ENCODE measurements around the gene CGGBP1. TPM values are rescaled to one million over a fixed set of nuclear protein-coding genes. Genes with fewer than 3 reads are reported as not detected.

Gene CGGBP1
- total RNA-seq, 1 donor from 2014 or later = 59.5 TPM

DNA sequence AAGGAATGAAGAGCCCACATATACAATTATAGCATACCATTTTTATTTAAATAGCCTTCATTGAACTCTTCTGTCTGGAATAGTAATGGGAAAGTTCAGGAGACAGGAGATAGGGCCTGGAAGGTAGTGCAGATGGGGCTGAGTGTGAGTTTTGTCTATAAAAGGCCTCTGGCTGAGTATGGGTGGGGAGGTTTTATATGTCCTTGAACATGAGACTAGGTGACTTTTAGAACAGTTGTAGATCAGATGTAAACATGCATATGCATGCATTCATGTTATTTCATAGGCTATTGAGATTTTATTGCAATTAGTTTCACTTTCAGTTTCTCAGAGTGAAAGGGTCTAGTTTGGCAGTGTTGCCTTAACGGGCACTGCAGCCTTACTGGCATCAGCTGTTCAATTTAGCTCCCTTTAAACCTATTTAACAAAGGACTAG is 27.1 kb downstream of the CGGBP1 start:
- peak; percentile 81 for FAIRE-seq
- no peaks in the 10 kb centered on the region for H4K20me1 ChIP-seq (ENCODE audit: insufficient read depth, low read length)
- H3K36me3 Mint-ChIP-seq (ENCODE audit: low read depth, unreplicated experiment) = no peaks in the 10 kb centered on the region

GRCh38 chr3:88030210-88030609 is 28.6 kb downstream of the CGGBP1 start:
- Histone ChIP-seq H4K20me1 (ENCODE audit: insufficient read depth, low read length) (no peaks in the 10 kb centered on the region), H3K4me1 (ENCODE audit: insufficient read depth, low read length) (no peaks in the 10 kb centered on the region), H3K4me3 (ENCODE audit: insufficient read depth, low read depth, low read length) (no peak overlapping the region), H3K36me3 (ENCODE audit: insufficient read depth, low read length) (no peaks in the 10 kb centered on the region), H3K79me2 (ENCODE audit: insufficient read depth, low read length) (no peaks in the 10 kb centered on the region), H3K27ac (ENCODE audit: low read depth, low read length) (no peak overlapping the region), H3K9me3 (ENCODE audit: insufficient read depth, low read depth, low read length) (no peaks in the 10 kb centered on the region), H3K4me2 (ENCODE audit: low read length) (no peak overlapping the region), H2AFZ (ENCODE audit: low read depth, low read length) (no peak overlapping the region), H3K27me3 (ENCODE audit: insufficient read depth, low read length) (no peaks in the 10 kb centered on the region), H3K9ac (ENCODE audit: low read length) (no peak overlapping the region)
- no peak for FAIRE-seq
- H3K36me3 Mint-ChIP-seq (ENCODE audit: low read depth, unreplicated experiment) = no peaks in the 10 kb centered on the region
- H3K27me3 Mint-ChIP-seq (ENCODE audit: low read depth, unreplicated experiment) = no peaks in the 10 kb centered on the region
- no peak for DNase-seq (ENCODE audit: low read depth)
- no peak overlapping the region for H3K4me3 Mint-ChIP-seq (ENCODE audit: unreplicated experiment)
- TF ChIP-seq EZH2 (IDR thresholded peaks at IDR 0.05; ENCODE audit: insufficient read depth, low read length) (no peak), CTCF (IDR thresholded peaks at IDR 0.05; ENCODE audit: insufficient read depth, low read depth, low read length) (no peak)
- no peak overlapping the region for H3K27ac Mint-ChIP-seq (ENCODE audit: unreplicated experiment)
- H3K4me1 Mint-ChIP-seq (ENCODE audit: low read depth, unreplicated experiment) = peaks cover 6% of the 10 kb centered on the region
- H3K9me3 Mint-ChIP-seq (ENCODE audit: unreplicated experiment) = peaks cover 3% of the 10 kb centered on the region

More for the DNA sequence above, 27.1 kb downstream of the CGGBP1 start:
- no peaks in the 10 kb centered on the region for H3K27me3 ChIP-seq (ENCODE audit: insufficient read depth, low read length)
- H3K4me1 Mint-ChIP-seq (ENCODE audit: low read depth, unreplicated experiment) = peaks cover 6% of the 10 kb centered on the region
- H3K9me3 ChIP-seq (ENCODE audit: insufficient read depth, low read depth, low read length) = no peaks in the 10 kb centered on the region
- H3K4me2 ChIP-seq (ENCODE audit: low read length) = peak overlapping the region; percentile 88
- H3K27me3 Mint-ChIP-seq (ENCODE audit: low read depth, unreplicated experiment) = no peaks in the 10 kb centered on the region
- H3K27ac ChIP-seq (ENCODE audit: low read depth, low read length) = no peak overlapping the region
- H3K4me1 ChIP-seq (ENCODE audit: insufficient read depth, low read length) = no peaks in the 10 kb centered on the region
- H3K27ac Mint-ChIP-seq (ENCODE audit: unreplicated experiment) = peak overlapping the region; percentile 75
- no peaks in the 10 kb centered on the region for H3K9me3 Mint-ChIP-seq (ENCODE audit: unreplicated experiment)
- peak overlapping the region; percentile 66 for H3K4me3 ChIP-seq (ENCODE audit: insufficient read depth, low read depth, low read length)
- H3K36me3 ChIP-seq (ENCODE audit: insufficient read depth, low read length) = no peaks in the 10 kb centered on the region
- H3K79me2 ChIP-seq (ENCODE audit: insufficient read depth, low read length) = no peaks in the 10 kb centered on the region
- peak overlapping the region; percentile 65 for H3K4me3 Mint-ChIP-seq (ENCODE audit: unreplicated experiment)
- peak overlapping the region; percentile 82 for H2AFZ ChIP-seq (ENCODE audit: low read depth, low read length)
- H3K9ac ChIP-seq (ENCODE audit: low read length) = peak overlapping the region; percentile 70
- no peak for TF ChIP-seq CTCF (IDR thresholded peaks at IDR 0.05; ENCODE audit: insufficient read depth, low read depth, low read length)
- TF ChIP-seq EZH2 (IDR thresholded peaks at IDR 0.05; ENCODE audit: insufficient read depth, low read length) = no peak
- peak; percentile 27 for DNase-seq (ENCODE audit: low read depth)

DNA sequence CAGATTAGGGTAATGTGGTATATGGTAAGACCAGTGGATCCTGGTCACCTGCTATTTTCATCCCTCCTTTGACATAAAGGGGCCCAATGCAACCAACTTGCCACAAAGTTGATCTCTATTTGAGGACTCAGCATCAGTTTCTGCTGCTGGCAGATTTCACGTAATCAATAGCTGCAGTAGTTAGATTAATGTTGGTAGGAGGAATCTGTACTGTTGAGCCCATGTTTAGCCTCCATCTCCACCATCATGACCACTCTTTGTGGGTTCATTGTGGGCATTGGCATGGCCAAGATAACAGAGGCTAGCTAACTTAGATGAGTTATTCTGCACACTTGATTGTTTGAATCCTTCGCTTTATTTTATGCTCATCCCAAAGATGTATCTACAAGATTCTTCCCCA is 29.9 kb downstream of the CGGBP1 start:
- H3K4me3 ChIP-seq (ENCODE audit: insufficient read depth, low read depth, low read length) = no peak overlapping the region
- H3K9me3 ChIP-seq (ENCODE audit: insufficient read depth, low read depth, low read length) = no peaks in the 10 kb centered on the region
- no peak overlapping the region for H3K27ac ChIP-seq (ENCODE audit: low read depth, low read length)
- no peak overlapping the region for H3K4me2 ChIP-seq (ENCODE audit: low read length)
- FAIRE-seq = no peak
- Mint-ChIP-seq H3K4me1 (ENCODE audit: low read depth, unreplicated experiment) (peaks cover 6% of the 10 kb centered on the region), H3K27me3 (ENCODE audit: low read depth, unreplicated experiment) (no peaks in the 10 kb centered on the region), H3K36me3 (ENCODE audit: low read depth, unreplicated experiment) (no peaks in the 10 kb centered on the region), H3K4me3 (ENCODE audit: unreplicated experiment) (no peak overlapping the region), H3K9me3 (ENCODE audit: unreplicated experiment) (peaks cover 3% of the 10 kb centered on the region), H3K27ac (ENCODE audit: unreplicated experiment) (no peak overlapping the region)
- H3K4me1 ChIP-seq (ENCODE audit: insufficient read depth, low read length) = no peaks in the 10 kb centered on the region
- TF ChIP-seq EZH2 (IDR thresholded peaks at IDR 0.05; ENCODE audit: insufficient read depth, low read length) = no peak
- no peak for TF ChIP-seq CTCF (IDR thresholded peaks at IDR 0.05; ENCODE audit: insufficient read depth, low read depth, low read length)
- no peak overlapping the region for H2AFZ ChIP-seq (ENCODE audit: low read depth, low read length)
- H4K20me1 ChIP-seq (ENCODE audit: insufficient read depth, low read length) = no peaks in the 10 kb centered on the region
- H3K27me3 ChIP-seq (ENCODE audit: insufficient read depth, low read length) = no peaks in the 10 kb centered on the region
- H3K36me3 ChIP-seq (ENCODE audit: insufficient read depth, low read length) = no peaks in the 10 kb centered on the region
- no peaks in the 10 kb centered on the region for H3K79me2 ChIP-seq (ENCODE audit: insufficient read depth, low read length)
- no peak overlapping the region for H3K9ac ChIP-seq (ENCODE audit: low read length)
- DNase-seq (ENCODE audit: low read depth) = no peak
